Measurements from ENCODE around the gene KLHL12.

DNA sequence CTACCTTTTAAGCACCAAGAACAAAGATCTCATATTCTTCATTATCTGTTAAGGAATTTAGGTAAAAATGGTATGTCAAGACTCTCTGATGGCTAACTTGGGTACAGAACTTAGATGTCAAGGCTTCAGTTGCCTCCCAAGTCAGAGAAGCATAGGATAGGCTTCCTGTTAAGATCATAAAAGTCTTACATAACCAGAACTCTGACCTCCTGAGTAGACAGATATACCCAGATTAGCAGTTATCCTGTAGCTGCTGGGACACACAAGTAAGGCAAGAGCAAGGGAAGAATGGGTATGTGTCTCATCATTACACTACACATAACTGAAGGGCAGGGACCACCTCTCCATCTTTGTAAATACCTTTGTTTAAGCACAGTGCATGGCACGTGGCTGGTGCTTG lies 15.4 kb upstream of the KLHL12 start:
- TF ChIP-seq ZFP3 (CRISPR knock-in tag; IDR thresholded peaks at IDR 0.05) (no peak), ZC3H10 (CRISPR knock-in tag; IDR thresholded peaks at IDR 0.05) (no peak)
- TF ChIP-seq, protein P1, sequence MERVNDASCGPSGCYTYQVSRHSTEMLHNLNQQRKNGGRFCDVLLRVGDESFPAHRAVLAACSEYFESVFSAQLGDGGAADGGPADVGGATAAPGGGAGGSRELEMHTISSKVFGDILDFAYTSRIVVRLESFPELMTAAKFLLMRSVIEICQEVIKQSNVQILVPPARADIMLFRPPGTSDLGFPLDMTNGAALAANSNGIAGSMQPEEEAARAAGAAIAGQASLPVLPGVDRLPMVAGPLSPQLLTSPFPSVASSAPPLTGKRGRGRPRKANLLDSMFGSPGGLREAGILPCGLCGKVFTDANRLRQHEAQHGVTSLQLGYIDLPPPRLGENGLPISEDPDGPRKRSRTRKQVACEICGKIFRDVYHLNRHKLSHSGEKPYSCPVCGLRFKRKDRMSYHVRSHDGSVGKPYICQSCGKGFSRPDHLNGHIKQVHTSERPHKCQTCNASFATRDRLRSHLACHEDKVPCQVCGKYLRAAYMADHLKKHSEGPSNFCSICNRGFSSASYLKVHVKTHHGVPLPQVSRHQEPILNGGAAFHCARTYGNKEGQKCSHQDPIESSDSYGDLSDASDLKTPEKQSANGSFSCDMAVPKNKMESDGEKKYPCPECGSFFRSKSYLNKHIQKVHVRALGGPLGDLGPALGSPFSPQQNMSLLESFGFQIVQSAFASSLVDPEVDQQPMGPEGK (CRISPR knock-in tag; IDR thresholded peaks at IDR 0.05; ENCODE audit: borderline replicate concordance): no peak

All from SK-N-SH treated with all-trans-retinoic acid at 6 μM for 48 hours (cell line).